Aorta (tissue), 5 donors: ENCODE results near the gene DNAH9. TPM values are rescaled to one million over a fixed set of nuclear protein-coding genes. Genes with fewer than 3 reads are reported as not detected.

Experiments used
- ATAC-seq: fragments of 200-7000 bp; cut with Tn5 transposase; one replicate; pipeline ENCODE4 v1.9.1; 2022; ENCODE audit warnings: moderate library complexity; ENCODE audit not compliant: low FRiP score
- DNase-seq, 2 donors: peaks; one replicate each; pipeline ENCODE4 v3.0.0-alpha.2; 2020
- H3K27ac ChIP-seq, 2 donors: one replicate each; pipeline ENCODE4 v1.5.1; 2013; ENCODE audit warnings: low read length in 2 of 2, mild to moderate bottlenecking in 2 of 2, moderate library complexity in 2 of 2, control low read depth in 1 of 2, inconsistent platforms in 1 of 2, low read depth in 1 of 2
- H3K27me3 ChIP-seq, 2 donors: one replicate each; pipeline ENCODE4 v1.6.1; 2013; ENCODE audit warnings: control low read depth in 1 of 2, low read length in 1 of 2, mild to moderate bottlenecking in 1 of 2, moderate library complexity in 1 of 2; ENCODE audit not compliant: insufficient read depth in 2 of 2, control insufficient read depth in 1 of 2
- H3K36me3 ChIP-seq, 2 donors: one replicate each; pipeline ENCODE4 v1.6.1; 2013; ENCODE audit warnings: control low read depth in 1 of 2, low read length in 1 of 2, mild to moderate bottlenecking in 1 of 2; ENCODE audit not compliant: insufficient read depth in 2 of 2, control insufficient read depth in 1 of 2
- H3K4me1 ChIP-seq, 2 donors: one replicate each; pipeline ENCODE4 v1.6.1; 2013; ENCODE audit warnings: low read length in 2 of 2, control low read depth in 1 of 2, mild to moderate bottlenecking in 1 of 2, moderate library complexity in 1 of 2; ENCODE audit not compliant: insufficient read depth in 2 of 2, control insufficient read depth in 1 of 2
- H3K4me3 ChIP-seq, 2 donors: one replicate each; pipeline ENCODE4 v1.5.1; 2013; ENCODE audit warnings: low read length in 2 of 2, control low read depth in 1 of 2, mild to moderate bottlenecking in 1 of 2
- H3K9me3 ChIP-seq: one replicate; pipeline ENCODE4 v1.6.1; 2013; ENCODE audit warnings: mild to moderate bottlenecking, low read length; ENCODE audit not compliant: control insufficient read depth
- WGBS, 2 donors: extraction: QIAGEN DNeasy Blood & Tissue Kit; methylation state at CpG; one replicate each; pipeline ENCODE4 v1.1.7; 2013; 5-methylcytosine and 5-hydroxymethylcytosine counted together
- intact Hi-C, 2 donors: fragments of 100-400 bp; cut with DNase I; formaldehyde crosslinking; loops; one replicate each; pipeline versions ENCODE4 v1.14.2 to v1.15.0; 2022
- polyA plus RNA-seq, 2 donors: library from polyadenylated mRNA; stranded (reverse); fragments of 200-250 nt; gene quantifications; one replicate each; pipeline ENCODE4 v1.2.3, GENCODE V29; 2013
- total RNA-seq, 2 donors: library from RNA; stranded (reverse); fragmentation: NEBNext Ultra II Directional; extraction: Animal tissue kit (Norgen Biotek cat#: 25700); gene quantifications; one replicate each; pipeline ENCODE4 v1.2.1, GENCODE V29; 2021
- donor health status: healthy with polysubstance abuse.
- donor health status: Bipolar disorder and iron deficiency.
- donor health status: DM: no; HTN: no; CAD: no.
- donor health status: DM: no; HTN: no; CAD: no.
- donor health status: DM: yes; HTN: yes; CAD: no.

Gene DNAH9
- total and polyA plus RNA-seq, 4 donors: 0.18 TPM; not detected in 3

GRCh38 chr17:11805952-11806351, 207.7 kb downstream of the DNAH9 start:
- Histone ChIP-seq H3K36me3 (no peaks in the 10 kb centered on the region), H3K9me3 (no peaks in the 10 kb centered on the region), H3K4me3 (no peak overlapping the region), H3K27ac (no peak overlapping the region), H3K4me1 (no peaks in the 10 kb centered on the region), H3K27me3 (no peaks in the 10 kb centered on the region)
- DNase-seq (no peak), ATAC-seq (no peak)
- intact Hi-C loops: no loop called here
- WGBS, 2 donors: 93 to 94% methylated on average over 7 of the region's 7 CpGs

GRCh38 chr17:11807606-11808005, 209.3 kb downstream of the DNAH9 start:
- Histone ChIP-seq H3K27me3 (no peaks in the 10 kb centered on the region), H3K4me3 (no peak overlapping the region), H3K36me3 (no peaks in the 10 kb centered on the region), H3K4me1 (no peaks in the 10 kb centered on the region), H3K9me3 (no peaks in the 10 kb centered on the region), H3K27ac (no peak overlapping the region)
- 61 to 69% methylated on average over 7 of the region's 7 CpGs for WGBS, 2 donors
- DNase-seq: no peak
- intact Hi-C loops: no loop called here
- no peak for ATAC-seq

- Histone ChIP-seq H3K36me3 (no peaks in the 10 kb centered on the region), H3K4me3 (no peak overlapping the region), H3K4me1 (no peaks in the 10 kb centered on the region), H3K9me3 (no peaks in the 10 kb centered on the region), H3K27ac (no peak overlapping the region), H3K27me3 (no peaks in the 10 kb centered on the region)
- ATAC-seq: no peak
- intact Hi-C loops: no loop called here
- no peak for DNase-seq
- WGBS, 2 donors: 85 to 90% methylated on average over 4 of the region's 4 CpGs
These were observed 215.0 kb downstream of the DNAH9 start for GRCh38 chr17:11813278-11813677.

GRCh38 chr17:11813871-11814270, 215.6 kb downstream of the DNAH9 start:
- Histone ChIP-seq H3K36me3 (no peaks in the 10 kb centered on the region), H3K27ac (no peak overlapping the region), H3K4me3 (no peak overlapping the region), H3K9me3 (no peaks in the 10 kb centered on the region), H3K27me3 (no peaks in the 10 kb centered on the region), H3K4me1 (no peaks in the 10 kb centered on the region)
- ATAC-seq (no peak), DNase-seq (no peak)
- intact Hi-C loops: no loop called here

GRCh38 chr17:11814655-11815262, 216.5 kb downstream of the DNAH9 start:
- Histone ChIP-seq H3K4me1 (no peaks in the 10 kb centered on the region), H3K27me3 (no peaks in the 10 kb centered on the region), H3K27ac (no peak overlapping the region), H3K4me3 (no peak overlapping the region), H3K9me3 (no peaks in the 10 kb centered on the region), H3K36me3 (no peaks in the 10 kb centered on the region)
- DNase-seq (no peak), ATAC-seq (no peak)
- intact Hi-C loops: no loop called here
- WGBS, 2 donors: 43 to 47% methylated on average over 3 of the region's 3 CpGs

GRCh38 chr17:11816409-11816808, 218.1 kb downstream of the DNAH9 start:
- Histone ChIP-seq H3K4me1 (no peaks in the 10 kb centered on the region), H3K36me3 (no peaks in the 10 kb centered on the region), H3K27me3 (no peaks in the 10 kb centered on the region), H3K27ac (no peak overlapping the region), H3K9me3 (no peaks in the 10 kb centered on the region), H3K4me3 (no peak overlapping the region)
- intact Hi-C loops: no loop called here
- 76 to 81% methylated on average over 2 of the region's 2 CpGs for WGBS, 2 donors
- ATAC-seq (no peak), DNase-seq (no peak)

- H3K4me3 ChIP-seq: no peak overlapping the region
- H3K4me1 ChIP-seq: no peaks in the 10 kb centered on the region
- H3K27me3 ChIP-seq: no peaks in the 10 kb centered on the region
- no peaks in the 10 kb centered on the region for H3K36me3 ChIP-seq
- DNase-seq (no peak), ATAC-seq (no peak)
- H3K27ac ChIP-seq: no peak overlapping the region
- no peaks in the 10 kb centered on the region for H3K9me3 ChIP-seq
- 80 to 82% methylated on average over 5 of the region's 5 CpGs for WGBS, 2 donors
- intact Hi-C loops: no loop called here
These were observed 225.6 kb downstream of the DNAH9 start for GRCh38 chr17:11823862-11824261.

- WGBS, 2 donors: 33 to 46% methylated on average over 1 of the region's 1 CpG
- no peaks in the 10 kb centered on the region for H3K9me3 ChIP-seq
- intact Hi-C loops: no loop called here
- H3K4me3 ChIP-seq: no peak overlapping the region
- H3K4me1 ChIP-seq: no peaks in the 10 kb centered on the region
- no peak for ATAC-seq
- H3K27ac ChIP-seq: no peak overlapping the region
- H3K27me3 ChIP-seq: no peaks in the 10 kb centered on the region
- no peaks in the 10 kb centered on the region for H3K36me3 ChIP-seq
- no peak for DNase-seq
These were observed 227.4 kb downstream of the DNAH9 start for GRCh38 chr17:11825572-11826209.

GRCh38 chr17:11832401-11833137, 234.3 kb downstream of the DNAH9 start:
- DNase-seq (no peak), ATAC-seq (no peak)
- WGBS, 2 donors: 64 to 67% methylated on average over 10 of the region's 10 CpGs
- Histone ChIP-seq H3K27ac (no peak overlapping the region), H3K9me3 (no peaks in the 10 kb centered on the region), H3K36me3 (no peaks in the 10 kb centered on the region), H3K27me3 (no peaks in the 10 kb centered on the region), H3K4me3 (no peak overlapping the region), H3K4me1 (no peaks in the 10 kb centered on the region)
- intact Hi-C loops: no loop called here
